Nephron (organoid): ENCODE data around the gene EBF4.

Experiments
- H3K27ac Mint-ChIP-seq, 3 experiments: 2 replicates each; pipeline ENCODE4 v1.8.0; 2020; ENCODE audit warnings: mixed read lengths in 3 of 3, mild to moderate bottlenecking in 2 of 3, moderate library complexity in 1 of 3
- H3K27me3 Mint-ChIP-seq: 2 replicates; pipeline ENCODE4 v1.8.0; 2021; ENCODE audit warnings: low read depth, mild to moderate bottlenecking, moderate library complexity, mixed read lengths
- H3K36me3 Mint-ChIP-seq: 2 replicates; pipeline ENCODE4 v1.8.0; 2020; ENCODE audit warnings: low read depth, mixed read lengths
- H3K4me1 Mint-ChIP-seq: 2 replicates; pipeline ENCODE4 v1.8.0; 2020; ENCODE audit warnings: mixed read lengths
- H3K4me3 Mint-ChIP-seq, 3 experiments: 2 replicates each; pipeline ENCODE4 v1.8.0; 2020; ENCODE audit warnings: mild to moderate bottlenecking in 3 of 3, mixed read lengths in 3 of 3, moderate library complexity in 2 of 3
- H3K9me3 Mint-ChIP-seq: 2 replicates; pipeline ENCODE4 v1.8.0; 2020; ENCODE audit warnings: mixed read lengths
- CTCF ChIP-seq, 3 experiments: fragments of 200-600 bp; sonication (generic); IDR thresholded peaks; one replicate each; pipeline ENCODE4 v1.5.0; 2021; ENCODE audit warnings: antibody characterized with exemption in 3 of 3; ENCODE audit not compliant: unreplicated experiment in 3 of 3

Gene EBF4

GRCh38 chr20:2692036-2692885 is at the start of gene EBF4:
TSS of gene EBF4 (plus strand) at chr20:2692780. CDS start at chr20:2693646, 866 bp downstream.
- no peaks in the 10 kb centered on the region for H3K36me3 Mint-ChIP-seq
- H3K27ac Mint-ChIP-seq, result peak within 1 kb of the TSS; percentile 80 to 97 (median 89)
- H3K9me3 Mint-ChIP-seq, result no peaks in the 10 kb centered on the region
- H3K4me3 Mint-ChIP-seq, result peak within 1 kb of the TSS; percentile 95 to 97 (median 96)
- TF ChIP-seq CTCF (IDR thresholded peaks at IDR 0.05; ENCODE audit: unreplicated experiment in 3 of 3), result no peak
- peaks cover 80% of the 10 kb centered on the region for H3K27me3 Mint-ChIP-seq
- peaks cover 40% of the 10 kb centered on the region for H3K4me1 Mint-ChIP-seq

GRCh38 chr20:2643708-2644107 is 48.9 kb upstream of the EBF4 start:
- Mint-ChIP-seq H3K36me3 (no peaks in the 10 kb centered on the region), H3K4me3 (no peak overlapping the region), H3K9me3 (peaks cover 2% of the 10 kb centered on the region), H3K27me3 (no peaks in the 10 kb centered on the region), H3K4me1 (no peaks in the 10 kb centered on the region), H3K27ac (no peak overlapping the region)
- no peak for TF ChIP-seq CTCF (IDR thresholded peaks at IDR 0.05; ENCODE audit: unreplicated experiment in 3 of 3)

- H3K9me3 Mint-ChIP-seq, result no peaks in the 10 kb centered on the region
- peak within 1 kb of the TSS; percentile 88 to 97 (median 95) for H3K27ac Mint-ChIP-seq
- H3K36me3 Mint-ChIP-seq, result peaks cover 37% of the 10 kb centered on the region
- no peaks in the 10 kb centered on the region for H3K27me3 Mint-ChIP-seq
- TF ChIP-seq CTCF (IDR thresholded peaks at IDR 0.05; ENCODE audit: unreplicated experiment in 3 of 3), result no peak
- peak within 1 kb of the TSS; percentile 93 to 98 (median 96) for H3K4me3 Mint-ChIP-seq
- peaks cover 13% of the 10 kb centered on the region for H3K4me1 Mint-ChIP-seq
Measured at GRCh38 chr20:2651772-2652723, 40.5 kb upstream of the EBF4 start, which contains the start of gene NOP56. TSS of gene NOP56 (plus strand) at chr20:2652632. CDS start at chr20:2652661, 29 bp downstream.

GRCh38 chr20:2652724-2653555 is 39.6 kb upstream of the EBF4 start:
- Mint-ChIP-seq H3K9me3 (no peaks in the 10 kb centered on the region), H3K36me3 (peaks cover 46% of the 10 kb centered on the region), H3K4me3 (peak overlapping the region; percentile 91 to 94 (median 92)), H3K27me3 (no peaks in the 10 kb centered on the region), H3K27ac (peak overlapping the region in 2 of 3 experiments; percentile 85 to 89), H3K4me1 (peaks cover 13% of the 10 kb centered on the region)
- TF ChIP-seq CTCF (IDR thresholded peaks at IDR 0.05; ENCODE audit: unreplicated experiment in 3 of 3), result no peak
